HepG2 (cell line): ENCODE results near the gene ABCA3. TPM values are rescaled to one million over a fixed set of nuclear protein-coding genes. Genes with fewer than 3 reads are reported as not detected.

Experiments
- ATAC-seq: fragments of 200-7000 bp; cut with Tn5 transposase; 3 replicates; pipeline ENCODE4 v1.9.1; 2020; ENCODE audit warnings: mild to moderate bottlenecking, moderate library complexity
- BruUV-seq: library from RNA; stranded (reverse); fragments of 400-500 nt; replicated peaks from 2 replicates; lab custom pipeline; 2021; lab: Mats Ljungman, UMichigan
- CTCF ChIA-PET: fragments of 300-600 bp; formaldehyde crosslinking; extraction: SDS; loops from one replicate; lab custom pipeline; 2021; ENCODE audit warnings: low total read pairs, inconsistent platforms, low intra/inter-chr PET ratio; lab: Yijun Ruan, JAX
- POLR2A ChIA-PET: fragments of 350-600 bp; sonication (Branson Sonifier 250); formaldehyde crosslinking; loops from one replicate; lab custom pipeline; 2020; ENCODE audit warnings: antibody characterized with exemption, inconsistent platforms; lab: Yijun Ruan, JAX
- DNase-seq: peaks from one replicate; pipeline ENCODE4 v3.0.0-alpha.2; 2015; ENCODE audit warnings: low spot score
- FAIRE-seq: peaks from 3 replicates; lab custom pipeline; 2011; peaks lifted over from hg19 to GRCh38; lab: Jason Lieb, UNC
- H2AFZ ChIP-seq: one replicate; pipeline ENCODE4 v1.6.1; 2011; ENCODE audit warnings: low read length, inconsistent platforms
- H3K27ac ChIP-seq: fragments of 300-600 bp; 3 replicates; pipeline ENCODE4 v1.8.0; 2011; ENCODE audit warnings: mixed run types, mild to moderate bottlenecking, mixed read lengths, low read length, inconsistent platforms; ENCODE audit not compliant: insufficient read depth; ENCODE audit errors: extremely low read length
- H3K27me3 ChIP-seq, 2 experiments: fragments of 200-600 bp in 1 of 2; 2 replicates in 1 of 2; 3 replicates in 1 of 2; pipeline versions ENCODE4 v1.6.0 to v1.8.0; 2011; ENCODE audit warnings: low read length in 2 of 2, mild to moderate bottlenecking in 2 of 2, moderate library complexity in 2 of 2, inconsistent platforms in 1 of 2; ENCODE audit not compliant: insufficient read depth in 2 of 2, control insufficient read depth in 1 of 2
- H3K36me3 ChIP-seq, 2 experiments: fragments of 200-600 bp in 1 of 2; replicated peaks in 1 of 2; 2 replicates in 1 of 2; 3 replicates in 1 of 2; pipeline versions ENCODE4 v1.5.1 to v1.8.0; 2011; ENCODE audit warnings: low read length in 2 of 2, inconsistent platforms in 1 of 2; ENCODE audit not compliant: insufficient read depth in 2 of 2, control insufficient read depth in 1 of 2
- H3K4me1 ChIP-seq: 2 replicates; pipeline ENCODE4 v1.5.1; 2012; ENCODE audit warnings: low read length, inconsistent platforms; ENCODE audit not compliant: insufficient read depth
- H3K4me2 ChIP-seq: 2 replicates; pipeline ENCODE4 v1.6.0; 2011; ENCODE audit warnings: low read depth, low read length, inconsistent platforms
- H3K4me3 ChIP-seq, 3 experiments: fragments of 200-600 bp in 1 of 3; sonication (generic), shearing (Covaris generic) in 1 of 3; replicated peaks in 1 of 3; 2 replicates each; pipeline ENCODE4 v1.5.1; 2011 to 2016; ENCODE audit warnings: low read length in 3 of 3, inconsistent platforms in 2 of 3, low read depth in 2 of 3, mild to moderate bottlenecking in 2 of 3, control low read depth in 1 of 3, mixed read lengths in 1 of 3; ENCODE audit not compliant: insufficient read depth in 1 of 3
- H3K79me2 ChIP-seq: one replicate; pipeline ENCODE4 v1.6.1; 2011; ENCODE audit warnings: low read length, inconsistent platforms; ENCODE audit not compliant: insufficient read depth
- H3K9ac ChIP-seq: 2 replicates; pipeline ENCODE4 v1.6.0; 2011; ENCODE audit warnings: mild to moderate bottlenecking, low read depth, low read length, inconsistent platforms; ENCODE audit not compliant: insufficient read depth
- H3K9me3 ChIP-seq: 2 replicates; pipeline ENCODE4 v1.5.1; 2012; ENCODE audit warnings: mild to moderate bottlenecking, low read length
- H4K20me1 ChIP-seq: 2 replicates; pipeline ENCODE4 v1.6.0; 2011; ENCODE audit warnings: inconsistent platforms, mild to moderate bottlenecking, low read length, moderate library complexity; ENCODE audit not compliant: insufficient read depth
- PATZ1 ChIP-seq: sonication (generic); formaldehyde crosslinking; IDR thresholded peaks from 2 replicates; pipeline ENCODE4 v1.4.0; 2020; ENCODE audit warnings: missing genetic modification reagents
- ZNF281 ChIP-seq: sonication (generic); formaldehyde crosslinking; IDR thresholded peaks from 2 replicates; pipeline ENCODE4 v1.4.0; 2020; ENCODE audit warnings: missing genetic modification reagents, borderline replicate concordance
- ZNF562 ChIP-seq: sonication (generic); formaldehyde crosslinking; IDR thresholded peaks from 2 replicates; pipeline ENCODE4 v1.8.0; 2022; ENCODE audit warnings: missing genetic modification reagents, borderline replicate concordance
- WGBS: methylation state at CpG from one replicate; pipeline ENCODE4 v1.1.6; 2017; ENCODE audit warnings: low lambda C conversion rate; 5-methylcytosine and 5-hydroxymethylcytosine counted together
- in situ Hi-C: cut with HindIII; loops from 2 replicates; pipeline ENCODE4 v1.10.0; 2017; ENCODE audit warnings: low pct_unique_long_range_greater_than_20kb; ENCODE audit not compliant: extremely low pct_ligation_motif_present
- intact Hi-C: fragments of 100-400 bp; cut with micrococcal nuclease; formaldehyde crosslinking; loops from one replicate; pipeline ENCODE4 v1.10.0; 2022; ENCODE audit not compliant: unreplicated experiment
- polyA plus RNA-seq, 8 experiments: library from polyadenylated mRNA; depleted of rRNA in 3 of 8; stranded (reverse) in 7 of 8; unstranded in 1 of 8; fragments of >200 nt; fragmentation: Illumina TruSeq in 4 of 8; extraction: Trizol in 4 of 8; gene quantifications; 2 replicates each; pipeline versions ENCODE4 v1.2.1 to v1.2.3, GENCODE V29; 2011 to 2016; ENCODE audit warnings: low read depth in 4 of 8, missing spikeins in 1 of 8, mixed read lengths in 1 of 8; ENCODE audit not compliant: insufficient read depth in 1 of 8
- total RNA-seq, 5 experiments: library from RNA; depleted of rRNA; stranded (reverse); fragments of >200 nt; fragmentation: Illumina TruSeq; extraction: Trizol; gene quantifications; 2 replicates each; pipeline ENCODE4 v1.2.3, GENCODE V29; 2016; ENCODE audit warnings: low read depth in 1 of 5

Gene ABCA3
- total and polyA plus RNA-seq, 2 of the 13 experiments (the other 11 are each of a cell fraction or from before 2014, with no cell fraction given): 0.60 to 1.5 TPM

DNA sequence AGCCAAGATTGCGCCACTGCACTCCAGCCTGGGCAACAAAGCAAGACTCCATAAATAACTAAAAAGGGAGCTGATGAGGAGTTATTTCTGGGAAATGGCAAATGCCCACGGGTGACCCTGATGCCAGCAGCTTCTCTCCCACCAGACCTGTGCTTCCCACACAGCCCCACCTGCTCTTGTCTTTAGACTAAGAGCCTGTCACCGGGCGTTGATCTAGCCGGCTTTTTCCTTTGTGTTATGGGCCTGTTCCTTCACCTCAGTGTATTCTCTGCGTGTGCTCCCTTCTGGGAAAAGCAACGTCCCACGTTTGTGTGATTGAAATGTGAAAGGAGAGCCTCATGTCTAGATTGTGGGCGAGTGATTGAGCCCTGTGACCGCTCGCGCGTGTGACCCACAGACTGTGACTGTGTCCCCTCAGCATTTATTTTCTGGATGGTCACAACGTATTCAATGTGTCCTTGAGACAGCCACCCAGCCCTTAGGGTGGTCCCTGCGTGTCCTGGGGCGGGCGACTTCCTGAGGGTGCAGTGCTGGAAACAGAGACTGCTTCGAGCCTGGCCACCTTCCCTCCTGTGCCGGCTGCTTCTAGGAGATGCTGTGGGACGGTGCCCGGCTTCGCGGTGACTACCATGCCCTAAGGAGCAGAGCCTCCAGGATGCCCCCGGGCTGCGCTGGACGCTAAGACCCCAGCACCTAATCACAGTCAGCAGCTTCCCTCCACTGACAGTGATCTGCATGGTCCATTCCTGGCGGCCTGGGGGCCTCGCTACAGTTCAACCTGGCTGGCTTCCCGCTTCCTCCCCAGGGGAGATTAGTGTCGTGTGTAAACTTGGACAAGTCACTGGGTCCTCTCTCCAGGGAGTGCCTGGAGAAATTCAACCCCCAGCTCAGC is 64.8 kb downstream of the ABCA3 start:
- Histone ChIP-seq H3K4me3 (no peak overlapping the region), H3K4me2 (no peak overlapping the region), H4K20me1 (no peaks in the 10 kb centered on the region), H3K27ac (no peak overlapping the region), H3K9me3 (no peaks in the 10 kb centered on the region), H3K79me2 (no peaks in the 10 kb centered on the region), H3K4me1 (peaks cover 27% of the 10 kb centered on the region; the same call in 1 of the 2 replicates), H3K27me3 (peaks cover 17 to 54% of the 10 kb centered on the region in 2 experiments), H2AFZ (no peak overlapping the region), H3K9ac (no peak overlapping the region), H3K36me3 (0 out of 5 replicates have a peak, but pooled peaks cover 0 to 2% of the 10 kb centered on the region in 2 experiments)
- intact Hi-C loops (no loop called here), in situ Hi-C loops (no loop called here)
- DNase-seq: no peak
- no peak for ATAC-seq
- no peak for TF ChIP-seq ZNF281
- TF ChIP-seq PATZ1 (CRISPR knock-in tag): peak; percentile 56
- no peak for TF ChIP-seq ZNF562 (CRISPR knock-in tag)
- WGBS: 41% methylated on average over 17 of the region's 30 CpGs
- ChIA-PET POLR2A (no interaction called here), CTCF (no interaction called here)
- FAIRE-seq: no peak
- BruUV-seq: no TSS peak
